Esophagus muscularis mucosa (tissue), 4 donors: ENCODE measurements around the gene C1R. TPM values are rescaled to one million over a fixed set of nuclear protein-coding genes. Genes with fewer than 3 reads are reported as not detected.

Experiments
- DNase-seq: peaks from one replicate; pipeline ENCODE4 v3.0.0-alpha.2; 2017; ENCODE audit errors: extremely low spot score
- H3K27ac ChIP-seq, 4 donors: fragments of 200-600 bp; sonication (generic); replicated peaks in 1 of 4; 1 replicate in 3 of 4; 2 replicates in 1 of 4; pipeline ENCODE4 v1.5.1; 2016 to 2019; ENCODE audit warnings: mild to moderate bottlenecking in 1 of 4
- H3K27me3 ChIP-seq, 4 donors: fragments of 200-600 bp; sonication (generic); one replicate each; pipeline versions ENCODE4 v1.5.1 to v1.6.0; 2016 to 2019
- H3K36me3 ChIP-seq, 4 donors: fragments of 200-600 bp; sonication (generic); one replicate each; pipeline ENCODE4 v1.5.1; 2016 to 2019
- H3K4me1 ChIP-seq, 4 donors: fragments of 200-600 bp; sonication (generic); one replicate each; pipeline ENCODE4 v1.5.1; 2016 to 2019
- H3K4me3 ChIP-seq, 4 donors: fragments of 200-600 bp; sonication (generic); 1 replicate in 2 of 4; 2 replicates in 2 of 4; pipeline ENCODE4 v1.5.1; 2016 to 2019; ENCODE audit warnings: mild to moderate bottlenecking in 4 of 4, moderate library complexity in 1 of 4
- H3K9me3 ChIP-seq, 4 donors: fragments of 200-600 bp; sonication (generic); 1 replicate in 3 of 4; 2 replicates in 1 of 4; pipeline ENCODE4 v1.5.1; 2016 to 2019
- CTCF ChIP-seq, 3 experiments: fragments of 200-600 bp in 2 of 3; fragments of 450-650 bp in 1 of 3; sonication (generic) in 2 of 3; IDR thresholded peaks; one replicate each; pipeline ENCODE4 v1.5.1; 2017 to 2019; ENCODE audit warnings: antibody characterized with exemption in 3 of 3, mild to moderate bottlenecking in 2 of 3, moderate library complexity in 1 of 3
- EP300 ChIP-seq: sonication (generic); formaldehyde crosslinking; IDR thresholded peaks from one replicate; pipeline ENCODE4 v1.6.1; 2017; ENCODE audit warnings: antibody characterized with exemption
- POLR2A ChIP-seq: fragments of 450-650 bp; IDR thresholded peaks from one replicate; pipeline ENCODE4 v1.6.1; 2017; ENCODE audit warnings: antibody characterized with exemption, moderate library complexity, mild to moderate bottlenecking, low read depth
- POLR2AphosphoS5 ChIP-seq, 2 donors: sonication (generic); formaldehyde crosslinking; IDR thresholded peaks; one replicate each; pipeline ENCODE4 v1.6.1; 2017; ENCODE audit warnings: antibody characterized with exemption in 2 of 2
- WGBS: methylation state at CpG from one replicate; pipeline ENCODE4 v1.1.5; 2018; 5-methylcytosine and 5-hydroxymethylcytosine counted together
- intact Hi-C: fragments of 100-400 bp; cut with DNase I; formaldehyde crosslinking; loops from one replicate; pipeline ENCODE4 v1.15.1; 2023
- total RNA-seq, 4 donors: library from RNA; depleted of rRNA; stranded (reverse); fragments of >200 nt; gene quantifications; one replicate each; pipeline versions ENCODE4 v1.1.0 to v1.2.1, GENCODE V29; 2016

C1R gene
- total RNA-seq, 4 donors from 2014 or later, result 324 to 603 (median 572) TPM

- no peak for TF ChIP-seq CTCF (IDR thresholded peaks at IDR 0.05)
- no peak for TF ChIP-seq POLR2AphosphoS5 (IDR thresholded peaks at IDR 0.05)
- no peak for TF ChIP-seq EP300
- no peak for TF ChIP-seq POLR2A
- peaks cover 0 to 28% (median 13%) of the 10 kb centered on the region in 4 donors for H3K36me3 ChIP-seq
- peak overlapping the region; percentile 66 to 79 (median 72) for H3K4me3 ChIP-seq
- WGBS, result 3% methylated on average over 31 of the region's 32 CpGs
- no peak for DNase-seq
- no peaks in the 10 kb centered on the region for H3K27me3 ChIP-seq
- H3K4me1 ChIP-seq, result peaks cover 30 to 39% (median 33%) of the 10 kb centered on the region in 4 donors
- no peaks in the 10 kb centered on the region for H3K9me3 ChIP-seq
- intact Hi-C loops, result no loop called here
- peak overlapping the region; percentile 66 to 78 (median 74) for H3K27ac ChIP-seq
Measured at GRCh38 chr12:7130701-7131501, 38.7 kb upstream of the C1R start.

- peak; percentile 97 for DNase-seq
- under 1% methylated on average over 22 of the region's 40 CpGs for WGBS
Measured at GRCh38 chr12:7129872-7130691, 37.8 kb upstream of the C1R start, which contains the start of gene CLSTN3. Gene CLSTN3 (plus strand): TSS chr12:7130371. CDS start chr12:7130649, 278 bp downstream.

GRCh38 chr12:7129287-7129871, 37.1 kb upstream of the C1R start:
- Histone ChIP-seq H3K4me1 (peaks cover 30 to 39% (median 33%) of the 10 kb centered on the region in 4 donors), H3K4me3 (peak overlapping the region; percentile 66 to 79 (median 72)), H3K36me3 (peaks cover 0 to 13% (median 6%) of the 10 kb centered on the region in 4 donors), H3K9me3 (no peaks in the 10 kb centered on the region), H3K27me3 (no peaks in the 10 kb centered on the region), H3K27ac (peak overlapping the region; percentile 66 to 78 (median 74))
- intact Hi-C loops, result no loop called here
- WGBS, result 10% methylated on average over 10 of the region's 19 CpGs
- no peak for TF ChIP-seq EP300
- no peak for TF ChIP-seq CTCF (IDR thresholded peaks at IDR 0.05)
- TF ChIP-seq POLR2A, result no peak
- no peak for TF ChIP-seq POLR2AphosphoS5 (IDR thresholded peaks at IDR 0.05)
- no peak for DNase-seq

More at GRCh38 chr12:7129872-7130691, 37.8 kb upstream of the C1R start, which contains the start of gene CLSTN3:
- no peaks in the 10 kb centered on the region for H3K27me3 ChIP-seq
- H3K4me1 ChIP-seq, result peaks cover 30 to 39% (median 33%) of the 10 kb centered on the region in 4 donors
- intact Hi-C loops, result no loop called here
- peak within 1 kb of the TSS; percentile 66 to 78 (median 74) for H3K27ac ChIP-seq
- TF ChIP-seq POLR2A (no peak), EP300 (no peak), POLR2AphosphoS5 (IDR thresholded peaks at IDR 0.05) (peak; percentile 42 to 68), CTCF (IDR thresholded peaks at IDR 0.05) (no peak)
- peaks cover 0 to 20% (median 10%) of the 10 kb centered on the region in 4 donors for H3K36me3 ChIP-seq
- no peaks in the 10 kb centered on the region for H3K9me3 ChIP-seq
- H3K4me3 ChIP-seq, result peak within 1 kb of the TSS; percentile 66 to 79 (median 72)

GRCh38 chr12:7128681-7129286, 36.5 kb upstream of the C1R start, which contains the start of gene RBP5:
Gene RBP5 (minus strand): TSS chr12:7128889. CDS start chr12:7128775, 114 bp downstream.
- DNase-seq, result no peak
- H3K9me3 ChIP-seq, result no peaks in the 10 kb centered on the region
- WGBS, result 46% methylated on average over 6 of the region's 7 CpGs
- H3K36me3 ChIP-seq, result peaks cover 0 to 7% (median 3%) of the 10 kb centered on the region in 4 donors
- H3K4me3 ChIP-seq, result peak within 1 kb of the TSS; percentile 66 to 79 (median 72)
- TF ChIP-seq POLR2AphosphoS5 (IDR thresholded peaks at IDR 0.05) (no peak), POLR2A (no peak), CTCF (IDR thresholded peaks at IDR 0.05) (no peak), EP300 (no peak)
- peaks cover 30 to 39% (median 35%) of the 10 kb centered on the region in 4 donors for H3K4me1 ChIP-seq
- H3K27ac ChIP-seq, result peak within 1 kb of the TSS; percentile 66 to 78 (median 74)
- intact Hi-C loops, result no loop called here
- no peaks in the 10 kb centered on the region for H3K27me3 ChIP-seq
